C4-2B (cell line): ENCODE data around the gene BORCS5.

ENCODE experiments used
- ZFX ChIP-seq: fragments of 450-650 bp; IDR thresholded peaks from 2 replicates; pipeline ENCODE4 v1.6.1; 2017
- TF ChIP-seq, protein P1 (sequence below): fragments of 450-650 bp; conservative IDR thresholded peaks from 2 replicates; pipeline ENCODE4 v1.5.1; 2017; ENCODE audit warnings: mild to moderate bottlenecking

DNA sequence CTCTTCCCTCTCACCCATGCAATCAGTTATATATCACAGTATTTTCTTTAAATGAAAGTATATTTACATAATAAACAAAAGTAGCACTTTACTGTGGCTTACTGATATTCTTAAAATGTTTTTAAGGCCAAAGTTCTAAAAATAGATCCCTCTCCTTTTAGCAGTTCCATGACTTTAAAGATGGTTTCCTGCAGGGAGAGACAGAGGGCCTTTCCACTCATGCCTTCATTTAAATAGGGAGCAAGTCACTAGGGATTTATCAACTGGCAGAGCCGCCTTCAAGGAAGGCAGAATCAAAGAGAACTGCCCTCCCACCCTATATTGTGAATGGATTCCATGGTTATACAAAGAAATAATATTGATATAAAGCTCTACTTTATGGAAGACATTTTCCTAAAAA, 150.2 kb downstream of the BORCS5 start:
- TF ChIP-seq, protein P1, sequence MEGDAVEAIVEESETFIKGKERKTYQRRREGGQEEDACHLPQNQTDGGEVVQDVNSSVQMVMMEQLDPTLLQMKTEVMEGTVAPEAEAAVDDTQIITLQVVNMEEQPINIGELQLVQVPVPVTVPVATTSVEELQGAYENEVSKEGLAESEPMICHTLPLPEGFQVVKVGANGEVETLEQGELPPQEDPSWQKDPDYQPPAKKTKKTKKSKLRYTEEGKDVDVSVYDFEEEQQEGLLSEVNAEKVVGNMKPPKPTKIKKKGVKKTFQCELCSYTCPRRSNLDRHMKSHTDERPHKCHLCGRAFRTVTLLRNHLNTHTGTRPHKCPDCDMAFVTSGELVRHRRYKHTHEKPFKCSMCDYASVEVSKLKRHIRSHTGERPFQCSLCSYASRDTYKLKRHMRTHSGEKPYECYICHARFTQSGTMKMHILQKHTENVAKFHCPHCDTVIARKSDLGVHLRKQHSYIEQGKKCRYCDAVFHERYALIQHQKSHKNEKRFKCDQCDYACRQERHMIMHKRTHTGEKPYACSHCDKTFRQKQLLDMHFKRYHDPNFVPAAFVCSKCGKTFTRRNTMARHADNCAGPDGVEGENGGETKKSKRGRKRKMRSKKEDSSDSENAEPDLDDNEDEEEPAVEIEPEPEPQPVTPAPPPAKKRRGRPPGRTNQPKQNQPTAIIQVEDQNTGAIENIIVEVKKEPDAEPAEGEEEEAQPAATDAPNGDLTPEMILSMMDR = no peak
- TF ChIP-seq ZFX = no peak
